Peyer's patch (tissue), 4 donors: ENCODE results near the gene FBXO31. TPM values are rescaled to one million over a fixed set of nuclear protein-coding genes. Genes with fewer than 3 reads are reported as not detected.

Experiments
- DNase-seq, 3 donors: peaks; one replicate each; pipeline ENCODE4 v3.0.0-alpha.2; 2017 to 2019
- H3K27ac ChIP-seq, 4 donors: fragments of 200-600 bp; sonication (generic); one replicate each; pipeline ENCODE4 v1.5.1; 2016 to 2019
- H3K27me3 ChIP-seq, 2 donors: fragments of 200-600 bp; sonication (generic); one replicate each; pipeline ENCODE4 v1.5.1; 2019
- H3K36me3 ChIP-seq, 3 donors: fragments of 200-600 bp; sonication (generic); one replicate each; pipeline ENCODE4 v1.5.1; 2016 to 2019
- H3K4me1 ChIP-seq, 4 donors: fragments of 200-600 bp; sonication (generic); one replicate each; pipeline ENCODE4 v1.5.1; 2016 to 2019
- H3K4me3 ChIP-seq, 4 donors: fragments of 200-600 bp; sonication (generic); 1 replicate in 3 of 4; 2 replicates in 1 of 4; pipeline ENCODE4 v1.5.1; 2016 to 2019; ENCODE audit warnings: mild to moderate bottlenecking in 1 of 4
- H3K9me3 ChIP-seq, 4 donors: fragments of 200-600 bp; sonication (generic); one replicate each; pipeline ENCODE4 v1.5.1; 2016 to 2019; ENCODE audit warnings: mild to moderate bottlenecking in 1 of 4
- POLR2A ChIP-seq, 2 donors: fragments of 450-650 bp; IDR thresholded peaks; one replicate each; pipeline ENCODE4 v1.5.1; 2017; ENCODE audit warnings: antibody characterized with exemption in 2 of 2, mild to moderate bottlenecking in 2 of 2, moderate library complexity in 2 of 2
- total RNA-seq, 4 donors: library from RNA; depleted of rRNA; stranded (reverse); fragments of >200 nt; gene quantifications; one replicate each; pipeline ENCODE4 v1.1.0, GENCODE V29; 2016
- TF ChIP-seq, protein P1 (sequence below), 6 experiments: fragments of 450-650 bp in 4 of 6; fragments of 200-600 bp in 2 of 6; sonication (generic) in 1 of 6; IDR thresholded peaks; one replicate each; pipeline ENCODE4 v1.5.1; 2017 to 2019; ENCODE audit warnings: antibody characterized with exemption in 6 of 6, mild to moderate bottlenecking in 3 of 6, moderate library complexity in 1 of 6

FBXO31 gene
- total RNA-seq, 4 donors from 2014 or later = 135 to 207 (median 191) TPM

DNA sequence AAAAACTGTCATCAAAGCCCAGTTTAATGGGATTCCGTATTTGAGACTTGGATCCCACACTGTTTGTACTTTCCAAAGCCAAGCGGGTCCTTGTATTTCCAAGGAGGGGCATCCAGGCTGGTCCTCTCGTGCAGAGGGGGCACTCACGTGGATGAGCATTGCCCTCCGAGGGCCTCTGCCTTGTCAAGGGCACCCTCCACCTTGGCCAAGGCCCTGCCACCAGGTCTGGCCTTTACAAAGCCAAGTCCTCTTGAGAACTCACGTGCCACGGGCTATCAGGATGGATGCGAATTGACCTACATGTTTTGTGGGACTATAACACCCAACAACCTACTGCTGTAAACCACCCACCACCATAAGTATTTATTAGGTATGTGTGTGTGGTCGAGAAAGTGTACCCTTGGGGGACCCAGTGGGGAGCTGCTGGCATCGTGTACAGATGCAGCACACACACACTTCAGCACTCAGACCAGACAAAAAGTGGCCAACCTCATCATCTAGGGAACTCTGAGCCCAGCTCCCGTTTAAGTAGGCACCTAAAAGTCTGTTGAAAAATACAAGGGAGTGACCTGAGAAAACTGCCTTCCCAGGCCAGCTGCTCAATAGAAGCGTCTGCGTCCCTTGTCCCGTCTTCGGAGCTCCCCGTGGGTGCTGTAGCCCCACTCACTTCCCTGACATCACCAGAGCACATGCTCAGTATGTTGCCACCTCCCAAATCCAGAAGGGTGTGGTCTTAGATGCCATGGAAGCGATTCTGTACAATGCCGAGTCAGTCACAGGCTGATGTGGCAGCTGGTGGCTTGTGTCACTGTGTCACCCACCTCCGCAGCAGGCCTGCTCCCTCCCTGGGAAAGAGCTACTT lies 21.4 kb upstream of the FBXO31 start:
- no peak overlapping the region for H3K4me3 ChIP-seq
- no peaks in the 10 kb centered on the region for H3K27me3 ChIP-seq
- H3K36me3 ChIP-seq = peaks cover 0 to 77% (median 3%) of the 10 kb centered on the region in 3 donors
- H3K27ac ChIP-seq = no peak overlapping the region
- DNase-seq = no peak
- no peaks in the 10 kb centered on the region for H3K9me3 ChIP-seq
- H3K4me1 ChIP-seq = no peaks in the 10 kb centered on the region
- TF ChIP-seq, protein P1, sequence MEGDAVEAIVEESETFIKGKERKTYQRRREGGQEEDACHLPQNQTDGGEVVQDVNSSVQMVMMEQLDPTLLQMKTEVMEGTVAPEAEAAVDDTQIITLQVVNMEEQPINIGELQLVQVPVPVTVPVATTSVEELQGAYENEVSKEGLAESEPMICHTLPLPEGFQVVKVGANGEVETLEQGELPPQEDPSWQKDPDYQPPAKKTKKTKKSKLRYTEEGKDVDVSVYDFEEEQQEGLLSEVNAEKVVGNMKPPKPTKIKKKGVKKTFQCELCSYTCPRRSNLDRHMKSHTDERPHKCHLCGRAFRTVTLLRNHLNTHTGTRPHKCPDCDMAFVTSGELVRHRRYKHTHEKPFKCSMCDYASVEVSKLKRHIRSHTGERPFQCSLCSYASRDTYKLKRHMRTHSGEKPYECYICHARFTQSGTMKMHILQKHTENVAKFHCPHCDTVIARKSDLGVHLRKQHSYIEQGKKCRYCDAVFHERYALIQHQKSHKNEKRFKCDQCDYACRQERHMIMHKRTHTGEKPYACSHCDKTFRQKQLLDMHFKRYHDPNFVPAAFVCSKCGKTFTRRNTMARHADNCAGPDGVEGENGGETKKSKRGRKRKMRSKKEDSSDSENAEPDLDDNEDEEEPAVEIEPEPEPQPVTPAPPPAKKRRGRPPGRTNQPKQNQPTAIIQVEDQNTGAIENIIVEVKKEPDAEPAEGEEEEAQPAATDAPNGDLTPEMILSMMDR (IDR thresholded peaks at IDR 0.05) = no peak
- no peak for TF ChIP-seq POLR2A (IDR thresholded peaks at IDR 0.05)

DNA sequence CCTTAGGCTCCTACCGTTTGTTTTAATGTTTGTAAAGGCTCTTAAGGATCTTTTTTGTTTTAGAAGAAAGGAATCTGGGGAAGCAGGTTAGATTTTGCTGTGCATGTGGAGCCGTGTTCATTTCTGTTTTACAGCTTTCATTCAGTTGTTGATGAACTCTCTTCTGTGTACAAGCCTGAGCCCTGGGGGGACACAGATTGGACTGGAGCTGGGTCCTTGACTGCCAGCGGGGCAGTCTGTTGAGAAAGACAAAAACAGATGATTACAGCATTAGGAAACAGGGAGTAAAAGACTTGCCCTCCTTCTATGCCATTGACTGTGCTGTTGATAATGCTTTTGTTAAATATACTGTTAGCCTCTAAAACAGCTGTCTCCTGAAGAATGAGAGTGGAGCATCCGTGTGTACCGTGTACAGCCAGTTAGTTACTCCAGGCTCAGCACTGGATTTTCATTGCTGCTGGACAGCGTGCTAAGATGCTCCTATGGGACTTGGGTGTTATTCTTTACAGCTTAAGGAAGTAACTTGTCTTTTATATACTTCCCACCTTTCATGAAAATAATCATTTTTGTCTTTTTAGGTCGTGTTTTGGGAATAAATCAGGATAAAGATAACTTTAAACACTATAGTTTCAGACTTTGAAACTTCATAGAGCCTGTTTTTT lies 11.7 kb upstream of the FBXO31 start:
- H3K27me3 ChIP-seq = no peaks in the 10 kb centered on the region

DNA sequence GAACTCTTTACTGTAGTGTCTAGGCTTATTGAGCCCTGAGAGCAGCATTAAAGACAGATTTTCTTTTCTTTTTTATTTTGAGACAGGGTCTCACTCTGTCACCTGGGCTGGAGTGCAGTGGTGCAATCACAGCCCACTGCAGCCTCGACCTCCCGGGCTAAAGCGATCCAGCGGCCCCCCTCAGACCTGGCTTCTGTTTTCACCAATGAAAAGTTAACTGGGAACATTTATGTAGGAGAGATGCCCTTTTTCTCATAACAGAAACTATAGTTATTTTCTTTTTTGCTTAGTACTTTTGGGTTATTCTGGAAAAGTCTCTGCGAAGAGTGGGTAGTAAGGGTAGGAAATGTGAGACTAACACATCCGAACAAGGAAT lies 10.1 kb upstream of the FBXO31 start:
- Histone ChIP-seq H3K4me1 (peaks cover 0 to 29% (median 10%) of the 10 kb centered on the region in 4 donors), H3K27me3 (no peaks in the 10 kb centered on the region), H3K9me3 (no peaks in the 10 kb centered on the region), H3K27ac (peak overlapping the region in 2 of 4 donors; percentile 95 to 96), H3K4me3 (peak overlapping the region in 3 of 4 donors; percentile 86 to 97 (median 96)), H3K36me3 (peaks cover 0 to 7% (median 0%) of the 10 kb centered on the region in 3 donors)
- TF ChIP-seq, protein P1 (IDR thresholded peaks at IDR 0.05) = no peak
- TF ChIP-seq POLR2A (IDR thresholded peaks at IDR 0.05) = no peak
- DNase-seq = peak in 1 of 3 donors; percentile 43

More for the DNA sequence above, 11.7 kb upstream of the FBXO31 start:
- DNase-seq = no peak
- H3K9me3 ChIP-seq = no peaks in the 10 kb centered on the region
- TF ChIP-seq, protein P1 (IDR thresholded peaks at IDR 0.05) = no peak
- TF ChIP-seq POLR2A (IDR thresholded peaks at IDR 0.05) = no peak
- H3K36me3 ChIP-seq = peaks cover 0 to 21% (median 0%) of the 10 kb centered on the region in 3 donors
- no peak overlapping the region for H3K27ac ChIP-seq
- peaks cover 0 to 29% (median 10%) of the 10 kb centered on the region in 4 donors for H3K4me1 ChIP-seq
- no peak overlapping the region for H3K4me3 ChIP-seq

DNA sequence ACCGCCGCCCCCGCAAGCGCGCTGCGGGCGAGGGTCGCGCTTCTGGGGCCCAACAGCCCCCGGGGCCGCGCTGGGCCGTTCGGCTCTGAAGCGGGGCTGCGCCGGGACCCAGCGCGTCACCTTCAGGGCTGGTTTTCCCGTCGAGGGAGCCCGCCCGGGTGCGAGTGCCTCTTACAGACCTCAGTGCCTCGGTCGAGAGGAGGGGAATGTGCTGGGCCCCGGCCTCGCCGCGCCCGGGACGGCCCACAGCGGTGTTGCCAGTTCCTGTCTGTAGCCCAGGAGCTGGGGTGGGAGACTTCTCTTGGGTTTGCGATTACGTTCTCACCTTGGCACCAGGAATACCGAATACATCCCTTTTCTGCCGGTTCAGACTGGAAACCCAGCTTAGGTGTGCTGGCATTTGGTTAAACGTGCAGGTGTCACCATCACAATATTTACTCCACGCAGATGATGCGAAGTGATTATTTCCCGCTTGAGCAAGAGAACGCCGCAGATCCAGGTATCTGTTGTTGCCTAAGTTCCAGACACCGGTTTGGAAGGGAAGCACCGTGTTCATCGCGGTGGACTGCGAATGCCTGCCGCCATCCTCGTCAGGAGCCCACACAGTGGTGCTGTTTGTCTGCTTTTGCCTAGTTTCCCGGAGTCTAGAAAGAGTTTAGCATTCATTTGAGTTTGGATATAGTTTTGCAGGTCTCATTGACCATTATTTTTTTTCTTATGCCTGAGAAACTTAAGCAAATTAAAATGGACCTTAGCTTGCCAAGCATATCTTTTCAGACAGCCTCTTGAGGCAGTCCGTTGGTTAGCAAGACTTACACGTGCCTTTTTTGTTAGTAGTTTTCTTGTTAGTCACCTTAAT lies 9.5 kb upstream of the FBXO31 start:
- no peaks in the 10 kb centered on the region for H3K9me3 ChIP-seq
- peak overlapping the region; percentile 74 to 97 (median 91) for H3K4me3 ChIP-seq
- peaks cover 0 to 4% (median 0%) of the 10 kb centered on the region in 3 donors for H3K36me3 ChIP-seq
- H3K27me3 ChIP-seq = no peaks in the 10 kb centered on the region
- TF ChIP-seq POLR2A (IDR thresholded peaks at IDR 0.05) = no peak
- TF ChIP-seq, protein P1 (IDR thresholded peaks at IDR 0.05) = peak in 2 of 6 experiments; percentile 22 to 27
- peak overlapping the region; percentile 95 to 100 (median 98) for H3K27ac ChIP-seq
- H3K4me1 ChIP-seq = peaks cover 0 to 29% (median 10%) of the 10 kb centered on the region in 4 donors
- peak; percentile 47 to 73 (median 73) for DNase-seq
